Body of pancreas (tissue), 4 donors: ENCODE results near the gene TTC17. TPM values are rescaled to one million over a fixed set of nuclear protein-coding genes. Genes with fewer than 3 reads are reported as not detected.

Experiments used
- ATAC-seq: fragments of 150-250 bp; one replicate; pipeline ENCODE4 v1.9.1; 2016
- DNase-seq, 4 donors: peaks; one replicate each; pipeline ENCODE4 v3.0.0-alpha.2; 2019
- H3K27ac ChIP-seq, 4 donors: fragments of 200-600 bp; sonication (generic); 1 replicate in 3 of 4; 2 replicates in 1 of 4; pipeline versions ENCODE4 v1.5.1 to v1.6.1; 2016 to 2019; ENCODE audit warnings: mild to moderate bottlenecking in 1 of 4, mixed read lengths in 1 of 4, moderate library complexity in 1 of 4
- H3K27me3 ChIP-seq, 2 donors: fragments of 200-600 bp; sonication (generic); one replicate each; pipeline ENCODE4 v1.6.0; 2016; ENCODE audit warnings: mild to moderate bottlenecking in 1 of 2
- H3K36me3 ChIP-seq, 2 donors: fragments of 200-600 bp; sonication (generic); replicated peaks in 1 of 2; 2 replicates each; pipeline ENCODE4 v1.5.1; 2016; ENCODE audit warnings: low read depth in 2 of 2; ENCODE audit not compliant: insufficient read depth in 1 of 2
- H3K4me1 ChIP-seq: fragments of 200-600 bp; sonication (generic); one replicate; pipeline ENCODE4 v1.6.0; 2016
- H3K4me3 ChIP-seq, 2 donors: fragments of 200-600 bp; sonication (generic); 1 replicate in 1 of 2; 2 replicates in 1 of 2; pipeline ENCODE4 v1.5.1; 2016 to 2019
- H3K9me3 ChIP-seq, 3 donors: fragments of 200-600 bp; sonication (generic); 1 replicate in 2 of 3; 2 replicates in 1 of 3; pipeline ENCODE4 v1.5.1; 2016
- CTCF ChIP-seq, 7 experiments: fragments of 450-650 bp in 4 of 7; fragments of 200-600 bp in 3 of 7; sonication (generic) in 3 of 7; IDR thresholded peaks; one replicate each; pipeline ENCODE4 v1.5.1; 2016 to 2019; ENCODE audit warnings: antibody characterized with exemption in 7 of 7
- POLR2A ChIP-seq, 3 donors: fragments of 450-650 bp; IDR thresholded peaks; one replicate each; pipeline ENCODE4 v1.6.1; 2016; ENCODE audit warnings: antibody characterized with exemption in 3 of 3, mild to moderate bottlenecking in 2 of 3
- WGBS, 2 donors: methylation state at CpG; one replicate each; pipeline ENCODE4 v1.1.5; 2017; 5-methylcytosine and 5-hydroxymethylcytosine counted together
- intact Hi-C: fragments of 100-400 bp; cut with DNase I; formaldehyde crosslinking; loops from one replicate; pipeline ENCODE4 v1.15.1; 2023
- total RNA-seq, 2 donors: library from RNA; depleted of rRNA; stranded (reverse); fragments of >200 nt; gene quantifications; one replicate each; pipeline ENCODE4 v1.1.0, GENCODE V29; 2016

Gene TTC17
- total RNA-seq, 2 donors from 2014 or later: 99.1 to 195 TPM

- H3K36me3 ChIP-seq: peaks cover 0 to 13% of the 10 kb centered on the region in 2 donors
- H3K27me3 ChIP-seq: no peaks in the 10 kb centered on the region
- ATAC-seq (no peak), DNase-seq (no peak)
- no peak overlapping the region for H3K4me3 ChIP-seq
- TF ChIP-seq CTCF (IDR thresholded peaks at IDR 0.05): no peak
- no peak for TF ChIP-seq POLR2A (IDR thresholded peaks at IDR 0.05)
- H3K9me3 ChIP-seq: no peaks in the 10 kb centered on the region
- WGBS, 2 donors: 93 to 94% methylated on average over 1 of the region's 1 CpG
- no peaks in the 10 kb centered on the region for H3K4me1 ChIP-seq
- no peak overlapping the region for H3K27ac ChIP-seq
- intact Hi-C loops: no loop called here
Observed at GRCh38 chr11:43434893-43435292, 76.2 kb downstream of the TTC17 start.

- WGBS, 2 donors: 98 to 100% methylated on average over 2 of the region's 2 CpGs
- DNase-seq: no peak
- Histone ChIP-seq H3K36me3 (peaks cover 0 to 25% of the 10 kb centered on the region in 2 donors), H3K4me3 (no peak overlapping the region), H3K27ac (no peak overlapping the region), H3K27me3 (no peaks in the 10 kb centered on the region), H3K9me3 (no peaks in the 10 kb centered on the region), H3K4me1 (no peaks in the 10 kb centered on the region)
- ATAC-seq: no peak
- TF ChIP-seq CTCF (IDR thresholded peaks at IDR 0.05) (no peak), POLR2A (IDR thresholded peaks at IDR 0.05) (no peak)
- intact Hi-C loops: no loop called here
Observed at GRCh38 chr11:43440486-43440885, 81.8 kb downstream of the TTC17 start.

- peaks cover 4 to 29% of the 10 kb centered on the region in 2 donors for H3K36me3 ChIP-seq
- TF ChIP-seq POLR2A (IDR thresholded peaks at IDR 0.05) (no peak), CTCF (IDR thresholded peaks at IDR 0.05) (no peak)
- no peak for ATAC-seq
- no peaks in the 10 kb centered on the region for H3K27me3 ChIP-seq
- WGBS, 2 donors: 85 to 89% methylated on average over 4 of the region's 4 CpGs
- DNase-seq: no peak
- no peaks in the 10 kb centered on the region for H3K4me1 ChIP-seq
- H3K4me3 ChIP-seq: no peak overlapping the region
- no peaks in the 10 kb centered on the region for H3K9me3 ChIP-seq
- intact Hi-C loops: no loop called here
- H3K27ac ChIP-seq: no peak overlapping the region
Observed at GRCh38 chr11:43443811-43444210, 85.1 kb downstream of the TTC17 start.

GRCh38 chr11:43447151-43447550 is 88.4 kb downstream of the TTC17 start:
- Histone ChIP-seq H3K27ac (no peak overlapping the region), H3K4me1 (no peaks in the 10 kb centered on the region), H3K4me3 (no peak overlapping the region), H3K36me3 (peaks cover 10 to 38% of the 10 kb centered on the region in 2 donors), H3K9me3 (no peaks in the 10 kb centered on the region), H3K27me3 (no peaks in the 10 kb centered on the region)
- TF ChIP-seq POLR2A (IDR thresholded peaks at IDR 0.05): no peak
- no peak for TF ChIP-seq CTCF (IDR thresholded peaks at IDR 0.05)
- intact Hi-C loops: no loop called here
- ATAC-seq (no peak), DNase-seq (no peak)

- Histone ChIP-seq H3K27ac (no peak overlapping the region), H3K27me3 (no peaks in the 10 kb centered on the region), H3K4me1 (no peaks in the 10 kb centered on the region), H3K9me3 (no peaks in the 10 kb centered on the region), H3K4me3 (no peak overlapping the region), H3K36me3 (peaks cover 0 to 13% of the 10 kb centered on the region in 2 donors)
- no peak for ATAC-seq
- intact Hi-C loops: no loop called here
- DNase-seq: no peak
- TF ChIP-seq CTCF (IDR thresholded peaks at IDR 0.05) (no peak), POLR2A (IDR thresholded peaks at IDR 0.05) (no peak)
- WGBS, 2 donors: 81 to 93% methylated on average over 2 of the region's 2 CpGs
Observed at GRCh38 chr11:43458486-43458885, 99.8 kb downstream of the TTC17 start.
